HG02885 (cell line): ENCODE results near the gene LPAR5.

Experiments used
- ATAC-seq: cut with Tn5 transposase; IDR thresholded peaks from one replicate; pipeline ENCODE4 v1.9.1; 2021; ENCODE audit warnings: mild to moderate bottlenecking; ENCODE audit not compliant: unreplicated experiment, poor library complexity

The LPAR5 gene

DNA sequence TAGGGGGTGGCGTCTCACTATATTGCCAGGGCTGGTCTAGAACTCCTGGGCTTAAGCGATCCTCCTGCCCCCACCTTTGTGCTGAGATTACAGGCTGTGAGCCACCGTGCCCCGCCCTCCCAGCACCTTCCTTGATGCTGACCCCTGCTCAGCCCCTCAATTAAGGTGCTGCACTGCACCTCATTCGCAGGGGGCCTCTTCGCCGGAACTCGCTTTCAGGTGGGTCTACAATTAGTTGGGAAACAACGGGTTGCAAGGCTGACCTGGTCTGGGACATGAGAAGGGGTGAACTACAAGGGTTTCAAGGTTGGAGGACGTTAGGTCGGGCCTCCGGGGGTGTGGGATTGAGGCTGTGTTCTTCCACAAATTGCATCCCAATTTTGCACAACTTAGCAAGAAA lies 66.4 kb downstream of the LPAR5 start:
- ATAC-seq: no peak
